Fibroblast of lung (primary cell): ENCODE measurements around the gene GP1BB.

ENCODE experiments used
- CTCF ChIP-seq, 2 donors: IDR thresholded peaks in 1 of 2; conservative IDR thresholded peaks in 1 of 2; 1 replicate in 1 of 2; 2 replicates in 1 of 2; pipeline ENCODE4 v1.5.1; 2011 to 2012; ENCODE audit warnings: low read length in 2 of 2, control low read depth in 1 of 2, inconsistent platforms in 1 of 2, low read depth in 1 of 2, mild to moderate bottlenecking in 1 of 2
- EZH2 ChIP-seq: IDR thresholded peaks from 2 replicates; pipeline ENCODE4 v1.5.1; 2012; ENCODE audit warnings: low read length, control low read depth, mild to moderate bottlenecking; ENCODE audit errors: missing control alignments

- TF ChIP-seq EZH2, result no peak
- TF ChIP-seq CTCF (conservative IDR thresholded peaks at IDR 0.05 in 1 of 2, IDR thresholded peaks at IDR 0.05 in 1 of 2; ENCODE audit: low read depth in 1 of 2, low read length in 2 of 2), result no peak
Measured at GRCh38 chr22:19722982-19723231, 432 bp upstream of the GP1BB start.
